Loucy (cell line): ENCODE data around the gene IL1F10.

ENCODE experiments used
- H2AFZ ChIP-seq: fragments of 200-600 bp; sonication (generic); 2 replicates; pipeline ENCODE4 v1.6.0; 2016; ENCODE audit warnings: antibody characterized with exemption, mild to moderate bottlenecking, low read length, moderate library complexity
- H3F3A ChIP-seq: fragments of 200-600 bp; 2 replicates; pipeline ENCODE4 v1.6.0; 2016; ENCODE audit warnings: antibody characterized with exemption, low read depth, mild to moderate bottlenecking
- H3K27me3 ChIP-seq: fragments of 200-600 bp; sonication (generic); 2 replicates; pipeline ENCODE4 v1.6.1; 2014; ENCODE audit warnings: low read length, mild to moderate bottlenecking; ENCODE audit not compliant: insufficient read depth, poor library complexity, severe bottlenecking
- H3K36me3 ChIP-seq: fragments of 200-600 bp; sonication (generic); 2 replicates; pipeline ENCODE4 v1.6.1; 2016; ENCODE audit warnings: low read length; ENCODE audit not compliant: insufficient read depth
- H3K4me1 ChIP-seq: fragments of 200-600 bp; sonication (generic); 2 replicates; pipeline ENCODE4 v1.5.1; 2014; ENCODE audit warnings: low read length, mild to moderate bottlenecking; ENCODE audit not compliant: insufficient read depth, poor library complexity, severe bottlenecking
- H3K4me2 ChIP-seq: fragments of 200-600 bp; sonication (generic); 2 replicates; pipeline ENCODE4 v1.6.0; 2014; ENCODE audit warnings: antibody characterized with exemption, low read length, low read depth, mild to moderate bottlenecking; ENCODE audit not compliant: poor library complexity, severe bottlenecking
- H3K4me3 ChIP-seq: fragments of 200-600 bp; sonication (generic); 2 replicates; pipeline ENCODE4 v1.5.1; 2014; ENCODE audit warnings: low read length, mild to moderate bottlenecking, mixed read lengths; ENCODE audit not compliant: poor library complexity, severe bottlenecking
- H3K79me2 ChIP-seq: fragments of 200-600 bp; sonication (generic); 2 replicates; pipeline ENCODE4 v1.6.1; 2014; ENCODE audit warnings: low read length; ENCODE audit not compliant: insufficient read depth
- H3K9ac ChIP-seq: fragments of 200-600 bp; sonication (generic); 2 replicates; pipeline ENCODE4 v1.6.0; 2014; ENCODE audit warnings: mild to moderate bottlenecking, low read depth, low read length, moderate library complexity; ENCODE audit not compliant: poor library complexity, severe bottlenecking
- H3K9me2 ChIP-seq: fragments of 200-600 bp; sonication (generic); replicated peaks from 2 replicates; pipeline ENCODE4 v1.6.1; 2016; ENCODE audit warnings: low read depth, low read length, mixed read lengths
- H3K9me3 ChIP-seq: fragments of 200-600 bp; sonication (generic); 2 replicates; pipeline ENCODE4 v1.6.1; 2014; ENCODE audit warnings: mild to moderate bottlenecking, antibody characterized with exemption, low read length, low read depth; ENCODE audit not compliant: insufficient read depth
- H4K20me1 ChIP-seq: fragments of 200-600 bp; sonication (generic); 2 replicates; pipeline ENCODE4 v1.6.0; 2014; ENCODE audit warnings: antibody characterized with exemption, low read length, mild to moderate bottlenecking; ENCODE audit not compliant: insufficient read depth, poor library complexity, severe bottlenecking
- EZH2phosphoT487 ChIP-seq: fragments of 200-600 bp; IDR thresholded peaks from 2 replicates; pipeline ENCODE4 v1.6.1; 2018; ENCODE audit warnings: antibody characterized with exemption, mild to moderate bottlenecking, moderate library complexity, borderline replicate concordance
- TF ChIP-seq, protein P1 (sequence below): fragments of 200-600 bp; sonication (generic); conservative IDR thresholded peaks from 2 replicates; pipeline ENCODE4 v1.5.1; 2014; ENCODE audit warnings: mild to moderate bottlenecking, antibody characterized with exemption, low read length

IL1F10 gene, protein sequence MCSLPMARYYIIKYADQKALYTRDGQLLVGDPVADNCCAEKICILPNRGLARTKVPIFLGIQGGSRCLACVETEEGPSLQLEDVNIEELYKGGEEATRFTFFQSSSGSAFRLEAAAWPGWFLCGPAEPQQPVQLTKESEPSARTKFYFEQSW

DNA sequence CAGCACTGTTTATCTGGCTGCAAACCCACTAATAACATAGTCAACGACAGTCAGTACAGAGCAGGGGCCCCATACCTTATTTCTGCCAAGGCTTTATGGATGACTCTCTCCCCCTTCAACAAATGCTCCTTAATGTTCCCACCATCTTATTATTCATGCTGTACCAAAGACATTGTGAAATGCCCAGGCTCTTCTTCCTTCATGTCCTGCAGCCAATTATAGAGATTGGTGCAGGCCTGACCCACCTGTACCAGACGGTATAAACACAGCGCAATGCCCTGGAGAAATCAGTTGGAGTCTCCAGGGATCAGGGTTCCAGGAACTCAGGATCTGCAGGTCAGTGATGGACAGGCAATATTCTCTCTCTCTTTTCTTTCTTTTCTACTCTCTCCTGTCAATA is at the start of gene IL1F10:
Gene IL1F10, plus strand, starts transcription at position 290 of the 400 bp plus-strand sequence. CDS start 4,769 bp downstream, outside the sequence.
- Histone ChIP-seq H3K9ac (no peak within 1 kb of the TSS), H3K36me3 (no peaks in the 10 kb centered on the region), H3K9me2 (no peaks in the 10 kb centered on the region), H3K4me3 (no peak within 1 kb of the TSS), H3K9me3 (no peaks in the 10 kb centered on the region), H3K79me2 (no peaks in the 10 kb centered on the region), H3K4me1 (no peaks in the 10 kb centered on the region), H4K20me1 (no peaks in the 10 kb centered on the region), H2AFZ (no peak within 1 kb of the TSS), H3K27me3 (no peaks in the 10 kb centered on the region), H3F3A (no peaks in the 10 kb centered on the region), H3K4me2 (no peak within 1 kb of the TSS)
- no peak for TF ChIP-seq EZH2phosphoT487
- TF ChIP-seq, protein P1, sequence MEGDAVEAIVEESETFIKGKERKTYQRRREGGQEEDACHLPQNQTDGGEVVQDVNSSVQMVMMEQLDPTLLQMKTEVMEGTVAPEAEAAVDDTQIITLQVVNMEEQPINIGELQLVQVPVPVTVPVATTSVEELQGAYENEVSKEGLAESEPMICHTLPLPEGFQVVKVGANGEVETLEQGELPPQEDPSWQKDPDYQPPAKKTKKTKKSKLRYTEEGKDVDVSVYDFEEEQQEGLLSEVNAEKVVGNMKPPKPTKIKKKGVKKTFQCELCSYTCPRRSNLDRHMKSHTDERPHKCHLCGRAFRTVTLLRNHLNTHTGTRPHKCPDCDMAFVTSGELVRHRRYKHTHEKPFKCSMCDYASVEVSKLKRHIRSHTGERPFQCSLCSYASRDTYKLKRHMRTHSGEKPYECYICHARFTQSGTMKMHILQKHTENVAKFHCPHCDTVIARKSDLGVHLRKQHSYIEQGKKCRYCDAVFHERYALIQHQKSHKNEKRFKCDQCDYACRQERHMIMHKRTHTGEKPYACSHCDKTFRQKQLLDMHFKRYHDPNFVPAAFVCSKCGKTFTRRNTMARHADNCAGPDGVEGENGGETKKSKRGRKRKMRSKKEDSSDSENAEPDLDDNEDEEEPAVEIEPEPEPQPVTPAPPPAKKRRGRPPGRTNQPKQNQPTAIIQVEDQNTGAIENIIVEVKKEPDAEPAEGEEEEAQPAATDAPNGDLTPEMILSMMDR: no peak

DNA sequence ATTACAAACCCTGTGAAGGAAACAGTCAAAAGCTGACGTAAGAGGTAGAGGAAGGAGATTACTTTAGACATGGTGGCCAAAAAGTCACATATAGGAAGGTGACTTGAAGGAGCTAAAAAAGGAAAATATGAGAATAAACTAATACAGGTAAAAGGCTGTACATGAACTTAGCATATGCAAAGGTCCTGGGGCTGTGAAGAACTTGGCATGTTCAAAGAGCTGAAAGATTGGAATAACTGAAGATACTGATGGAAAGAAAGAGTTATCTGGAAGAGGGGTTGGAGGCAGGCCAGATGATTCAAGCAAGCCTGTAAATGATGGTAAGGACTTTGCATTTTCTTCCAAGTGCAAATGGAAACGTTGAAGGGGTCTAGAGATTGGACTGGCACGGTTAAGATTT is 49.3 kb upstream of the IL1F10 start:
- Histone ChIP-seq H3K4me2 (no peak overlapping the region), H3K9me2 (no peaks in the 10 kb centered on the region)
- TF ChIP-seq, protein P1: no peak
- TF ChIP-seq EZH2phosphoT487: no peak

DNA sequence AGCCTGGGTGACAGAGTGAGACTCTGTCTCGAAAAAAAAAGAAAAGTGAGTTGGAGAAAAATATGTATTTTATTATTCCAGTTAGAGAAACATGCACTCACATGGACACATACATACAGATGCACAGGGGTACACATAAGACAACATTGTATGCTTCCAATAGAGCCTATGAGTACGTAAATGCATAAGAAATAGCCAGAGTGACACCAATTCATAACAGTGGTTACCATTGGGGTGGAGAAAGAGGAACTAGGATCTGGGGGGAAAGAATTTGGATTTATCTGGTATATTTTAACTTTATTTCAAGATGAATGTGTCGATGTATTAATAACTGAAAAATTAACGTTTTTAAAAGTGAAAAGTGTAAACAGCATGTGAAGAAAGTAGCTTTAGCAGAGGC is 46.5 kb upstream of the IL1F10 start:
- no peak overlapping the region for H3K4me3 ChIP-seq
- H3K9me3 ChIP-seq: no peaks in the 10 kb centered on the region
- no peaks in the 10 kb centered on the region for H3K9me2 ChIP-seq
- H3F3A ChIP-seq: no peaks in the 10 kb centered on the region
- no peak for TF ChIP-seq EZH2phosphoT487
- TF ChIP-seq, protein P1: no peak
- H3K4me1 ChIP-seq: no peaks in the 10 kb centered on the region
- H3K36me3 ChIP-seq: no peaks in the 10 kb centered on the region
- no peak overlapping the region for H3K4me2 ChIP-seq
- H3K27me3 ChIP-seq: peaks cover 17% of the 10 kb centered on the region
- H2AFZ ChIP-seq: no peak overlapping the region
- no peak overlapping the region for H3K9ac ChIP-seq
- no peaks in the 10 kb centered on the region for H3K79me2 ChIP-seq
- H4K20me1 ChIP-seq: no peaks in the 10 kb centered on the region

More for the DNA sequence above, 49.3 kb upstream of the IL1F10 start:
- no peaks in the 10 kb centered on the region for H3K9me3 ChIP-seq
- H3K9ac ChIP-seq: no peak overlapping the region
- no peaks in the 10 kb centered on the region for H3K36me3 ChIP-seq
- H3K4me3 ChIP-seq: no peak overlapping the region
- H3F3A ChIP-seq: no peaks in the 10 kb centered on the region
- H3K4me1 ChIP-seq: no peaks in the 10 kb centered on the region
- no peaks in the 10 kb centered on the region for H3K79me2 ChIP-seq
- no peaks in the 10 kb centered on the region for H3K27me3 ChIP-seq
- no peaks in the 10 kb centered on the region for H4K20me1 ChIP-seq
- H2AFZ ChIP-seq: no peak overlapping the region
